GM23338 (cell line): ENCODE data around the gene CCDC57. TPM values are rescaled to one million over a fixed set of nuclear protein-coding genes. Genes with fewer than 3 reads are reported as not detected.
"Not testable (repeated sequence)": the region's sequence is repeated elsewhere in the genome, so short reads cannot be mapped to it uniquely, and the experiment has no call there.

Source experiments
- ATAC-seq: fragments of 200-7000 bp; cut with Tn5 transposase; 3 replicates; pipeline ENCODE4 v1.9.1; 2020
- DNase-seq: peaks from one replicate; pipeline ENCODE4 v3.0.0-alpha.2; 2015; ENCODE audit warnings: low spot score
- H2AFZ ChIP-seq: fragments of 200-600 bp; sonication (generic); 2 replicates; pipeline ENCODE4 v1.8.0; 2016; ENCODE audit warnings: antibody characterized with exemption, mild to moderate bottlenecking, moderate library complexity
- H3F3A ChIP-seq: fragments of 200-600 bp; sonication (generic); replicated peaks from 2 replicates; pipeline ENCODE4 v1.8.0; 2017; ENCODE audit warnings: antibody characterized with exemption, mixed run types, low read depth
- H3K27ac ChIP-seq: fragments of 200-600 bp; sonication (generic); 2 replicates; pipeline ENCODE4 v1.6.1; 2016; ENCODE audit warnings: low read depth
- H3K27me3 ChIP-seq: fragments of 200-600 bp; sonication (generic); 2 replicates; pipeline ENCODE4 v1.8.0; 2016; ENCODE audit warnings: mild to moderate bottlenecking, mixed run types, moderate library complexity; ENCODE audit not compliant: insufficient read depth
- H3K36me3 ChIP-seq: fragments of 200-600 bp; sonication (generic); 2 replicates; pipeline ENCODE4 v1.8.0; 2016; ENCODE audit warnings: mild to moderate bottlenecking; ENCODE audit not compliant: insufficient read depth
- H3K4me1 ChIP-seq: fragments of 200-600 bp; sonication (generic); 2 replicates; pipeline ENCODE4 v1.8.0; 2016; ENCODE audit warnings: mild to moderate bottlenecking, moderate library complexity; ENCODE audit not compliant: insufficient read depth
- H3K4me2 ChIP-seq: fragments of 200-600 bp; sonication (generic); 2 replicates; pipeline ENCODE4 v1.7.1; 2017; ENCODE audit warnings: mixed run types
- H3K4me3 ChIP-seq: fragments of 200-600 bp; sonication (generic); 2 replicates; pipeline ENCODE4 v1.6.1; 2016; ENCODE audit warnings: mixed run types
- H3K79me2 ChIP-seq: fragments of 200-600 bp; sonication (generic); replicated peaks from 2 replicates; pipeline ENCODE4 v1.8.0; 2017; ENCODE audit warnings: mild to moderate bottlenecking; ENCODE audit not compliant: insufficient read depth
- H3K9me2 ChIP-seq: fragments of 200-600 bp; sonication (generic); 2 replicates; pipeline ENCODE4 v1.8.0; 2017; ENCODE audit not compliant: insufficient read depth
- H4K20me1 ChIP-seq: fragments of 200-600 bp; sonication (generic); replicated peaks from 2 replicates; pipeline ENCODE4 v1.8.0; 2017; ENCODE audit warnings: mild to moderate bottlenecking; ENCODE audit not compliant: insufficient read depth
- H3K27ac Mint-ChIP-seq: 2 replicates; pipeline ENCODE4 v1.8.0; 2020; ENCODE audit warnings: inconsistent platforms, mild to moderate bottlenecking, moderate library complexity, mixed read lengths
- H3K27me3 Mint-ChIP-seq: 3 replicates; pipeline ENCODE4 v1.8.0; 2022; ENCODE audit warnings: low read depth, mild to moderate bottlenecking, moderate library complexity, mixed read lengths, inconsistent platforms; ENCODE audit not compliant: insufficient read depth, poor library complexity
- H3K36me3 Mint-ChIP-seq: 3 replicates; pipeline ENCODE4 v1.8.0; 2021; ENCODE audit warnings: low read depth, mild to moderate bottlenecking, inconsistent platforms, moderate library complexity, mixed read lengths
- H3K4me1 Mint-ChIP-seq: 3 replicates; pipeline ENCODE4 v1.8.0; 2020; ENCODE audit warnings: mild to moderate bottlenecking, inconsistent platforms, mixed read lengths
- H3K4me3 Mint-ChIP-seq: 3 replicates; pipeline ENCODE4 v1.8.0; 2021; ENCODE audit warnings: moderate library complexity, mild to moderate bottlenecking, inconsistent platforms, mixed read lengths
- H3K9me3 Mint-ChIP-seq: 3 replicates; pipeline ENCODE4 v1.8.0; 2020; ENCODE audit warnings: moderate library complexity, mild to moderate bottlenecking, inconsistent platforms, mixed read lengths
- CREB1 ChIP-seq: fragments of 250-450 bp; sonication (Bioruptor Pico); IDR thresholded peaks from 2 replicates; pipeline ENCODE4 v1.5.0; 2020; ENCODE audit warnings: low read depth, mild to moderate bottlenecking, moderate library complexity
- CTCF ChIP-seq, 2 experiments: fragments of 200-600 bp in 1 of 2; sonication (generic) in 1 of 2; conservative IDR thresholded peaks; 2 replicates each; pipeline versions ENCODE4 v1.5.1 to v1.6.1; 2016 to 2017; ENCODE audit warnings: antibody characterized with exemption in 2 of 2, low read depth in 2 of 2, mild to moderate bottlenecking in 2 of 2, moderate library complexity in 1 of 2
- ETS1 ChIP-seq: IDR thresholded peaks from 2 replicates; pipeline ENCODE4 v1.6.1; 2016; ENCODE audit warnings: antibody characterized with exemption
- EZH2 ChIP-seq: fragments of 200-600 bp; sonication (generic); IDR thresholded peaks from one replicate; pipeline ENCODE4 v1.8.0; 2017; ENCODE audit warnings: antibody characterized with exemption, mild to moderate bottlenecking, low read depth; ENCODE audit not compliant: unreplicated experiment
- EZH2phosphoT487 ChIP-seq: fragments of 200-600 bp; sonication (generic); IDR thresholded peaks from one replicate; pipeline ENCODE4 v1.8.1; 2018; ENCODE audit warnings: antibody characterized with exemption; ENCODE audit not compliant: unreplicated experiment
- NANOG ChIP-seq: IDR thresholded peaks from 2 replicates; pipeline ENCODE4 v1.6.1; 2016; ENCODE audit warnings: antibody characterized with exemption, borderline replicate concordance
- POLR2AphosphoS5 ChIP-seq: IDR thresholded peaks from 2 replicates; pipeline ENCODE4 v1.6.1; 2016; ENCODE audit warnings: antibody characterized with exemption, low read depth
- STAT1 ChIP-seq: IDR thresholded peaks from one replicate; pipeline ENCODE4 v1.6.1; 2016; ENCODE audit warnings: antibody characterized with exemption; ENCODE audit not compliant: unreplicated experiment
- ZNF114 ChIP-seq: fragments of 250-450 bp; sonication (Bioruptor Pico); IDR thresholded peaks from 2 replicates; pipeline ENCODE4 v1.5.0; 2020; ENCODE audit warnings: mild to moderate bottlenecking, moderate library complexity
- polyA plus RNA-seq: library from polyadenylated mRNA; unstranded; fragments of >200 nt; fragmentation: Nextera tagmentation; extraction: Ambion mirVana; gene quantifications from 2 replicates; pipeline ENCODE4 v1.2.1, GENCODE V29; 2016
- total RNA-seq: library from RNA; depleted of rRNA; stranded (reverse); fragments of >200 nt; shearing (Covaris generic); gene quantifications from 2 replicates; pipeline ENCODE4 v1.2.3, GENCODE V29; 2014

CCDC57 gene
- total and polyA plus RNA-seq, 2 experiments from 2014 or later: 7.0 to 16.3 TPM

- H3K4me2 ChIP-seq: peak overlapping the region; percentile 0; the same call in 1 of the 2 replicates
- H4K20me1 ChIP-seq: peaks cover 31% of the 10 kb centered on the region
- TF ChIP-seq ETS1 (no peak), EZH2 (no peak), ZNF114 (CRISPR knock-in tag) (no peak), NANOG (no peak), STAT1 (no peak), EZH2phosphoT487 (no peak), CTCF (conservative IDR thresholded peaks at IDR 0.05; ENCODE audit: low read depth in 2 of 2) (no peak), CREB1 (no peak)
- Mint-ChIP-seq H3K27me3 (peaks cover 99% of the 10 kb centered on the region), H3K9me3 (no peaks in the 10 kb centered on the region), H3K4me3 (peak overlapping the region; percentile 43), H3K27ac (no peak overlapping the region), H3K36me3 (peaks cover 28% of the 10 kb centered on the region), H3K4me1 (peaks cover 38% of the 10 kb centered on the region)
- H3K4me1 ChIP-seq: peaks cover 22% of the 10 kb centered on the region
- no peak overlapping the region for H2AFZ ChIP-seq
- H3K27ac ChIP-seq: no peak overlapping the region
- no peaks in the 10 kb centered on the region for H3K36me3 ChIP-seq
- ATAC-seq (peak; percentile 57), DNase-seq (no peak)
- no peaks in the 10 kb centered on the region for H3K79me2 ChIP-seq
- no peak overlapping the region for H3K4me3 ChIP-seq
- H3F3A ChIP-seq: peaks cover 6% of the 10 kb centered on the region; the same call in 1 of the 2 replicates
- H3K27me3 ChIP-seq: peaks cover 98% of the 10 kb centered on the region
- no peaks in the 10 kb centered on the region for H3K9me2 ChIP-seq
Measured at GRCh38 chr17:82175201-82175600, 37.4 kb downstream of the CCDC57 start.

GRCh38 chr17:82174042-82174857 is 38.4 kb downstream of the CCDC57 start:
- H3K27ac ChIP-seq, H3K9me3 Mint-ChIP-seq, H3K79me2 ChIP-seq, H3K36me3 ChIP-seq, H3K4me3 ChIP-seq, H3F3A ChIP-seq, H2AFZ ChIP-seq, H3K27ac Mint-ChIP-seq, H3K9me2 ChIP-seq: not testable (repeated sequence)
- Mint-ChIP-seq H3K4me3 (peak overlapping the region; percentile 46), H3K36me3 (peaks cover 36% of the 10 kb centered on the region), H3K27me3 (peaks cover 100% of the 10 kb centered on the region), H3K4me1 (peaks cover 38% of the 10 kb centered on the region)
- peak; percentile 76 for ATAC-seq
- Histone ChIP-seq H3K4me2 (peak overlapping the region; percentile 50), H4K20me1 (peaks cover 31% of the 10 kb centered on the region), H3K27me3 (peaks cover 98% of the 10 kb centered on the region), H3K4me1 (peaks cover 22% of the 10 kb centered on the region)
- TF ChIP-seq NANOG (0 out of 2 replicates have a peak, but pooled peaks have one; percentile 33), POLR2AphosphoS5 (peak; percentile 41; the same call in 1 of the 2 replicates)
- peak; percentile 66 for DNase-seq
